ENCODE data around the gene ZNF483.
"Not testable (repeated sequence)": the region's sequence is repeated elsewhere in the genome, so short reads cannot be mapped to it uniquely, and the experiment has no call there.

The ZNF483 gene

GRCh38 chr9:111525056-111525977 is at the start of gene ZNF483:
Gene ZNF483 (plus strand): TSS chr9:111525179. CDS start chr9:111527396, 2,217 bp downstream.
- DNase-seq: peak in 3 of 4 experiments; percentile 32 to 65 (median 38)

DNA sequence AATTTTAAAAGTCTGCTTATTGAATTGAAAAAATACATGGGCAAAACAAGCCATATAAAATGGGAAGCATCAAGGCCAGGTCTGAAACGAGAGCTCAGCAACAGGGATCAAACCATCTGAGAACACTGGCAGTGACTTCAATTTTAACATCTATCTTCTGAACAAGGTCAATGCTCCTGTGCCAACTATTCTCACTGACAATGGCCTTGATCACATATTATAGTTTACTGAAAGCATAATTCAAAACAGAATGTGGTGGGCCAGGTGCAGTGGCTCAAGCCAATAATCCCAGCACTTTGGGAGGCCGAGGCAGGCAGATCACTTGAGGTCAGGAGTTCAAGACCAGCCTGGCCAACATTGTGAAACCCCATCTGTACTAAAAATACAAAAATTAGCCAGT is 49.8 kb upstream of the ZNF483 start:
- DNase-seq: no peak

DNA sequence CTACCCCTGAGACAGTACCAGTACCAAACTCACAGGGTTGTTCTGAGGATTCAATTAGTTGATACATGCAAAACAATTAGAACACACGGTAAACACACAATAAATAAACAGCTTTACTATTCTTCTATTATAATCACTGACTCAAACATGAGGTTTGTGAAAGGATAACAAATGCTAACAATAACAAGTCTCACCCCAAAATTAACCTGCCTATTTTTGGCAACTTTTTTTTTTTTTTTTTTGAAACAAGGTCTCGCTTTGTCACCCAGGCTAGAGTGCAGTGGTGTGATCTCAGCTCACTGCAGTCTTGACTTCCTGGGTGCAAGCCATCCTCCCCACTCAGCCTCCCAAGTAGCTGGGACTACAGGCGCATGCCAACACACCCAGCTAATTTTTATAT is 47.3 kb upstream of the ZNF483 start:
- no peak for DNase-seq

DNA sequence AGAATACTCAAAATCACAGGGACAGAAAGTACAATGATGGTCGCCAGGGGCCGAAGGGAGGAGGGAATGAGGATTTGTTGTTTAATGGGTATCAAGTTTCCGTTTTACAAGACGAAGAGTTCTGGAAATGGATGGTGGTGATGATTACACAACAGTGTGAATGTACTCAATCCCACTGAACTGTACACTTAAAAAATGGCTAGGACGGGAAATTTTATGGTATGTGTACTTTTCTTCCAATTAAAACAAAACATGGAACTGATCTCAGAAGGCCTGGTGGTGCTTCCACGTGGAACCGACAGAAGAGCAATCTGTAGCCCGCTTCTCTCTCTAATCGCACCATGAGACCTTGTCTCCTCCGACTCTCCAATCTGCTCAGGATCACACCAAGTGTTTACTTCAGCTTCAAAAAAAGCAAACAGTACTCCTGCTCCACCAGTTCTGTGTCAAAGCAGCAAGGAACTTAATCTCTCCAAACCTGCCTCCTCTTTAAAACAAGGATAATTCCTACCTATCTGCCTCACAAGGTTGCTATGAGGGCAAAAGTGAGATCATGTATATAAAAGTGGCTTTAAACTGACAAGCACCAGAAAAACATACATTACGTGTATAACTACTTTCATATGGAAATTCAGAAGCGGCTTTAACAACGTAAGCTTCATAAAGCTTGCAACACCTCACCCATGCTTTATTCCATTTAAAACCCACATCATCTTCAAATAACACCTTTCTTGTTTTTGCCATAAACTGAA is 42.9 kb upstream of the ZNF483 start:
- no peak for DNase-seq

GRCh38 chr9:111482694-111483438 is 42.1 kb upstream of the ZNF483 start:
- DNase-seq: peak; percentile 10 to 50 (median 18)

GRCh38 chr9:111483439-111483857 is 41.5 kb upstream of the ZNF483 start:
- peak; percentile 18 to 50 (median 20) for DNase-seq

GRCh38 chr9:111483858-111484571 is 41.0 kb upstream of the ZNF483 start, which contains the start of gene ECPAS:
Gene ECPAS (minus strand): TSS chr9:111484383. CDS start chr9:111472918, 11,465 bp downstream.
- DNase-seq: peak; percentile 27 to 51 (median 39)

DNA sequence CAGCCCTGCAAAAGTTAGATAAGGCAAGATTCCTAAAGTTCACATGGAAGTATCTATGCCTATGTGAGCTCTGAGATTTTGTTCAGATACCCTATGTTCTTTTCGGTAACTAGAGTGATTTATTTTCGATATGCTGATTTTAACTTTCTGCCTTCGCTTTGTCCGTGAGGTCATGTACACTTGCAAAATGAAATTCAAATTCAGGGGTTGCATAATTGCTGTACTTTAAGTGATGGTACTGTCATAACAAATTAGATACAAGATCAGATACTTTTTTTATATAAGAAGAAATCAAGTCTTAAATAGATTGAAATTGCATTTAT is 40.4 kb upstream of the ZNF483 start:
- no peak for DNase-seq

DNA sequence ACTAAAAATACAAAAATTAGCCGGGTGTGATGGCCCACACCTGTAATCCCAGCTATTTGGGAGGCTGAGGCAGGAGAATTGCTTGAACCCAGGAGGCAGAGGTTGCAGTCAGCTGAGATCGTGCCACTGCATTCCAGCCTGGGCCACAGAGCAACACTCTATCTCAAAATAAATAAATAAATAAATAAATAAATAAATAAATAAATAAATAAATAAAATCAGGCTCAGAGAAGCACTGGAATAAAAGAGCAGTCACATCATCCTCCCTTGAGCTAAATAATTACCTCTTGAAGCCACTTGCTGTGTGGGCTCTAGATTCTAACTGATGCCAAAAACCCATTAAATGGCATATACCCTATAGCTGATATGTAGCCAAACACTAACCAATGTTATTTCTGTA is 27.8 kb upstream of the ZNF483 start:
- not testable (repeated sequence) for DNase-seq

GRCh38 chr9:111501005-111501562 is 23.9 kb upstream of the ZNF483 start:
- DNase-seq: no peak

DNA sequence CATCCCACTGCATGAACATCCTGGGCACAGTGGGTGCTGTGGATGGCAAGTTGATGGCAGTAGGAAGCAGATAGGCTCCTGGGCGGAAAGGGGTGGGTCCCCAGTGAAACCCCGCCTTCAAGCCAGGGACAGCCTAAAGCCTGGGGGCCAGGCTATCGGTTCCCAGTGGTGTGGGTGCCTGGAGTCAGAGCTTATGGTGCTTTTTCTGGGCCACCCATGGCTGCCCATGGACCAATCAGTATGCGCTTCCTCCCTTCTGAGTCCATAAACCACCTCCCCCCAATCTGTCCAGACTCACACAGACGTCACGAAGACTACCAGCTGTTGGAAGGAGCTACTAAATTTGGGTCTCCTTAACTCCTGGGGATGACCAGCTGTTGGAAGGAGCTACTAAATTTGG is 23.3 kb upstream of the ZNF483 start:
- DNase-seq: no peak

- no peak for DNase-seq
Measured at GRCh38 chr9:111502506-111502905, 22.5 kb upstream of the ZNF483 start.

- DNase-seq: not testable (repeated sequence)
Measured at GRCh38 chr9:111511581-111511980, 13.4 kb upstream of the ZNF483 start.

DNA sequence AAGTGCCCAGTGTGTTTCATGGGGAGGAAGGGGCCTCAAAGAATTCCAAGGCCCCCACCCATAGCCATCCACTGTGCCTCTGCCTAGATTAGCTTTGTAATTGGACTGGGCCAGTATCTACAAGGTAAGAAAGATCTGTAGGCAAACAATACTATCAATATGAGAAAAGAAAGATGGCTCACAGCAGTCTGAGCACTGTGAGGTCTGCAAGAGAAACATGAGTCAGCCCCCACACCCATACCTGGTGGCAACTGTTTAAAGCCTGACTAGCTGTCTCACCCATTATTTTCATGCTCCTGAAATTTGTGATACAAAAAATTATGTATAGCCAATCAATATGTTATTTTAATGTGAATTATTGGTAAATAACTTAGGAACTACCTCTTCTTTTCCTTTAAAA is 10.0 kb upstream of the ZNF483 start:
- no peak for DNase-seq

DNA sequence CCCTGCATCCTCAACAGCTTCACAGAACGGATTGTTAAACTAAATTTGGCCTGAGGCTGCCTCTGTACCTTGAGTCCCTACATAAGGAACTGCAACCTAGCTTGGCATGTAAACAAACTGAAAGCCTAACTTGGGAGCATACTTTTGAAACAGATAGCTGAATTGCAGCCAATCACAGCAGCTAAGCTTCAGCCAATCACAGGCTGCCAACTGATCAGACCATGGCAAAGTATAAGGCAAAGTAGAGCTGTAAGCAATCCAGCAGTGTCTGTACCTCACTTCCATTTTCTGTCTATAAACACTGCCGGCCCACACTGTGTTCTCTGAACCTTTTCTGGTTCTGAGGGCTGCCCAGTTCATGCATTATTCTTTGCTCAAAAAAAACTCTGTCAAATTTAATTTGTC is 8.9 kb upstream of the ZNF483 start:
- no peak for DNase-seq

DNA sequence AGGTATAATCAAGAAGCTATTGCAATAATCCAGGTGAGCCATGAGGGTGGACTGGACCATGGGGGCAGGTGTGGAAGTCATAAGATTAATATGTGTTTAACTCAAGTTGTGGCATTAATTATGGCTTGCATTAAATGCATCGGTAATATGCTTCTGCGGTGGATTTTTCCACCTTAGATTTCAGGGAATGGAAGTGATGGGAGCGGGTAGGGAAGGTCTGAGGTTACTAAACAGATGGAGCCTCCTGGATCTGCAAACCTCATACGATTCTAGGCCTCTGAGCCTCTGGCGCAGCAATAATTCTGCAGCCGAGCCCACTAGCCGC is 286 bp upstream of the ZNF483 start:
- no peak for DNase-seq

DNA sequence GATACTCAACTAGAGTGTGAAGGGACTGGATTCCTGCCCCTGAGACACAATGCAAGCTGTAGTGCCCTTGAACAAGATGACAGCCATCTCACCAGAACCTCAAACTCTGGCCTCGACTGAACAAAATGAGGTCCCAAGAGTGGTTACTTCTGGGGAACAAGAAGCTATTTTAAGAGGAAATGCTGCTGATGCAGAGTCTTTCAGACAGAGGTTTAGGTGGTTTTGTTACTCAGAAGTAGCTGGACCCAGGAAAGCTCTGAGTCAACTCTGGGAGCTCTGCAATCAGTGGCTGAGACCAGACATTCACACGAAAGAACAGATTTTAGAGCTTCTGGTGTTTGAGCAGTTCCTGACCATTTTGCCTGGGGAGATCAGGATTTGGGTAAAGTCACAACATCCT is 2.4 kb downstream of the ZNF483 start:
- DNase-seq: no peak

DNA sequence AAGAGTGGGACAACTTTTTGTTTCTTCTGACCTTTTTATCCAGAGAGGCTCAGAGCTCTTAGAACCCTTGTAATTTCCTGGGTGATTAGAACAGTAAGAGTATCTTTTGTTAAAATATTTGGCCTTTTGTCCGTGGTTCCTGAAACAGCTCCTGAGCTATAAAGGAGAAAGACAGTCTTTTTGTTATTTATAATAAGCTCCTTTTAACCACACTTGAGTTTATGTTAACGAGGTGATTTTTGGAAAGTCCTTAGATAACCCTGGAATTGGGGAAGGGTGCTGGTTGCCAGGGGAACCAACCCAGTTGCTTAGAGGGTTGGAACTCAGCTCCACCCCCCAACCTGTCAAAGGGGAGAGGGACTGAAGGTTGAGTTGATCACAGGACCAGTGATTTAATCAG is 4.8 kb downstream of the ZNF483 start:
- no peak for DNase-seq

- DNase-seq: no peak
Measured at GRCh38 chr9:111531716-111532115, 6.7 kb downstream of the ZNF483 start.

GRCh38 chr9:111533099-111533790 is 8.3 kb downstream of the ZNF483 start:
- DNase-seq: no peak

DNA sequence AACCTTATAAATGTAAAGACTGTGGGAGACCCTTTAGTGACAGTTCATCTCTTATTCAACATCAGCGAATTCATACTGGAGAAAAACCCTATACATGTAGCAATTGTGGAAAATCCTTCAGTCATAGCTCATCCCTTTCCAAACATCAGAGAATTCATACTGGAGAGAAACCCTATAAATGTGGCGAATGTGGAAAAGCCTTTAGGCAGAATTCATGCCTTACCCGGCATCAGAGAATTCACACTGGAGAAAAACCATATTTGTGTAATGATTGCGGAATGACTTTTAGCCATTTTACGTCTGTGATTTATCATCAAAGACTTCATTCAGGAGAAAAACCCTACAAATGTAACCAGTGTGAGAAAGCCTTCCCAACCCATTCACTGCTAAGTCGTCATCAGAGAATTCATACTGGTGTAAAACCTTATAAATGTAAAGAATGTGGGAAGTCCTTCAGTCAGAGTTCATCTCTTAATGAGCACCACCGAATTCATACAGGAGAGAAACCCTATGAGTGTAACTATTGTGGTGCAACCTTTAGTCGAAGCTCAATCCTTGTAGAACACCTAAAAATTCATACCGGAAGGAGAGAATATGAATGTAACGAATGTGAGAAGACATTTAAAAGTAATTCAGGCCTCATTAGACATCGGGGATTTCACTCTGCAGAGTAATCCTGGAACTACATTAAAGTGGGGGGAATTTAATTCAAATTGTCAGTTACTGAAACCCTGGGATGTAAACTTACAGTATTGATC is 17.7 kb downstream of the ZNF483 start:
- no peak for DNase-seq

Measured in activated naive CD4-positive, alpha-beta T cell (primary cell).